ENCODE measurements around the gene TM7SF2. TPM values are rescaled to one million over a fixed set of nuclear protein-coding genes. Genes with fewer than 3 reads are reported as not detected.

Gene TM7SF2
- total and polyA plus RNA-seq, 2 of the 13 experiments (the other 11 are each of a cell fraction or from before 2014, with no cell fraction given), result 56.0 to 66.9 TPM

GRCh38 chr11:65066315-65066714 lies 45.4 kb upstream of the TM7SF2 start (continued):
- TF ChIP-seq ZNF318 (CRISPR knock-in tag; IDR thresholded peaks at IDR 0.05) (no peak), HNRNPLL (IDR thresholded peaks at IDR 0.05; ENCODE audit: low read depth, low read length, poor library complexity, severe bottlenecking) (no peak), ZNF570 (CRISPR knock-in tag; IDR thresholded peaks at IDR 0.05; ENCODE audit: borderline replicate concordance) (no peak), ZEB1 (IDR thresholded peaks at IDR 0.05; ENCODE audit: insufficient replicate concordance, low read depth) (no peak), SIX1 (CRISPR knock-in tag; IDR thresholded peaks at IDR 0.05; ENCODE audit: borderline replicate concordance) (no peak), FOXO1 (CRISPR knock-in tag; IDR thresholded peaks at IDR 0.05) (0 out of 2 replicates have a peak, but pooled peaks have one; percentile 24), RFX5 (IDR thresholded peaks at IDR 0.05; ENCODE audit: low read depth, low read length) (no peak), TSC22D2 (CRISPR knock-in tag; IDR thresholded peaks at IDR 0.05; ENCODE audit: borderline replicate concordance) (no peak), MLXIP (CRISPR knock-in tag; IDR thresholded peaks at IDR 0.05; ENCODE audit: borderline replicate concordance) (no peak), POLR2A (IDR thresholded peaks at IDR 0.05; ENCODE audit: insufficient read depth in 1 of 2, low read depth in 2 of 2, low read length in 2 of 2) (peak; percentile 27 to 41; a peak in 3 of 4 replicates), ZNF782 (CRISPR knock-in tag; IDR thresholded peaks at IDR 0.05; ENCODE audit: borderline replicate concordance) (no peak)
- TF ChIP-seq, protein P1, sequence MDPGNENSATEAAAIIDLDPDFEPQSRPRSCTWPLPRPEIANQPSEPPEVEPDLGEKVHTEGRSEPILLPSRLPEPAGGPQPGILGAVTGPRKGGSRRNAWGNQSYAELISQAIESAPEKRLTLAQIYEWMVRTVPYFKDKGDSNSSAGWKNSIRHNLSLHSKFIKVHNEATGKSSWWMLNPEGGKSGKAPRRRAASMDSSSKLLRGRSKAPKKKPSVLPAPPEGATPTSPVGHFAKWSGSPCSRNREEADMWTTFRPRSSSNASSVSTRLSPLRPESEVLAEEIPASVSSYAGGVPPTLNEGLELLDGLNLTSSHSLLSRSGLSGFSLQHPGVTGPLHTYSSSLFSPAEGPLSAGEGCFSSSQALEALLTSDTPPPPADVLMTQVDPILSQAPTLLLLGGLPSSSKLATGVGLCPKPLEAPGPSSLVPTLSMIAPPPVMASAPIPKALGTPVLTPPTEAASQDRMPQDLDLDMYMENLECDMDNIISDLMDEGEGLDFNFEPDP (CRISPR knock-in tag; conservative IDR thresholded peaks at IDR 0.05), result 0 out of 2 replicates have a peak, but pooled peaks have one; percentile 56
- TF ChIP-seq, protein P2, sequence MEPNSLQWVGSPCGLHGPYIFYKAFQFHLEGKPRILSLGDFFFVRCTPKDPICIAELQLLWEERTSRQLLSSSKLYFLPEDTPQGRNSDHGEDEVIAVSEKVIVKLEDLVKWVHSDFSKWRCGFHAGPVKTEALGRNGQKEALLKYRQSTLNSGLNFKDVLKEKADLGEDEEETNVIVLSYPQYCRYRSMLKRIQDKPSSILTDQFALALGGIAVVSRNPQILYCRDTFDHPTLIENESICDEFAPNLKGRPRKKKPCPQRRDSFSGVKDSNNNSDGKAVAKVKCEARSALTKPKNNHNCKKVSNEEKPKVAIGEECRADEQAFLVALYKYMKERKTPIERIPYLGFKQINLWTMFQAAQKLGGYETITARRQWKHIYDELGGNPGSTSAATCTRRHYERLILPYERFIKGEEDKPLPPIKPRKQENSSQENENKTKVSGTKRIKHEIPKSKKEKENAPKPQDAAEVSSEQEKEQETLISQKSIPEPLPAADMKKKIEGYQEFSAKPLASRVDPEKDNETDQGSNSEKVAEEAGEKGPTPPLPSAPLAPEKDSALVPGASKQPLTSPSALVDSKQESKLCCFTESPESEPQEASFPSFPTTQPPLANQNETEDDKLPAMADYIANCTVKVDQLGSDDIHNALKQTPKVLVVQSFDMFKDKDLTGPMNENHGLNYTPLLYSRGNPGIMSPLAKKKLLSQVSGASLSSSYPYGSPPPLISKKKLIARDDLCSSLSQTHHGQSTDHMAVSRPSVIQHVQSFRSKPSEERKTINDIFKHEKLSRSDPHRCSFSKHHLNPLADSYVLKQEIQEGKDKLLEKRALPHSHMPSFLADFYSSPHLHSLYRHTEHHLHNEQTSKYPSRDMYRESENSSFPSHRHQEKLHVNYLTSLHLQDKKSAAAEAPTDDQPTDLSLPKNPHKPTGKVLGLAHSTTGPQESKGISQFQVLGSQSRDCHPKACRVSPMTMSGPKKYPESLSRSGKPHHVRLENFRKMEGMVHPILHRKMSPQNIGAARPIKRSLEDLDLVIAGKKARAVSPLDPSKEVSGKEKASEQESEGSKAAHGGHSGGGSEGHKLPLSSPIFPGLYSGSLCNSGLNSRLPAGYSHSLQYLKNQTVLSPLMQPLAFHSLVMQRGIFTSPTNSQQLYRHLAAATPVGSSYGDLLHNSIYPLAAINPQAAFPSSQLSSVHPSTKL (CRISPR knock-in tag; IDR thresholded peaks at IDR 0.05), result no peak

Measured in HepG2 (cell line).